Urinary bladder (tissue), 4 donors: ENCODE measurements around the gene RAB11FIP2. TPM values are rescaled to one million over a fixed set of nuclear protein-coding genes. Genes with fewer than 3 reads are reported as not detected.

ENCODE experiments used
- DNase-seq: peaks from one replicate; pipeline ENCODE4 v3.0.0-alpha.2; 2015; ENCODE audit errors: extremely low spot score
- H3K27ac ChIP-seq: one replicate; pipeline ENCODE4 v1.5.1; 2013; ENCODE audit warnings: low read depth, mild to moderate bottlenecking, moderate library complexity
- H3K36me3 ChIP-seq: one replicate; pipeline ENCODE4 v1.6.1; 2013; ENCODE audit warnings: mild to moderate bottlenecking, moderate library complexity; ENCODE audit not compliant: insufficient read depth
- H3K4me1 ChIP-seq: one replicate; pipeline ENCODE4 v1.6.1; 2013; ENCODE audit warnings: mild to moderate bottlenecking, moderate library complexity; ENCODE audit not compliant: insufficient read depth
- H3K4me3 ChIP-seq: one replicate; pipeline ENCODE4 v1.5.1; 2013; ENCODE audit warnings: low read depth, low read length
- WGBS: extraction: QIAGEN DNeasy Blood & Tissue Kit; methylation state at CpG from one replicate; pipeline ENCODE4 v1.1.7; 2013; 5-methylcytosine and 5-hydroxymethylcytosine counted together
- polyA plus RNA-seq: library from polyadenylated mRNA; stranded (reverse); fragments of 200-250 nt; gene quantifications from one replicate; pipeline ENCODE4 v1.2.3, GENCODE V29; 2013
- total RNA-seq: library from RNA; depleted of rRNA; stranded (reverse); fragments of >200 nt; gene quantifications from one replicate; pipeline ENCODE4 v1.2.3, GENCODE V29; 2014
- donor health status: healthy with polysubstance abuse.
- donor health status: healthy.

Gene RAB11FIP2
- total and polyA plus RNA-seq, 2 donors: 14.4 to 56.5 TPM

- no peak for DNase-seq
- Histone ChIP-seq H3K36me3 (no peaks in the 10 kb centered on the region), H3K4me1 (no peaks in the 10 kb centered on the region), H3K4me3 (no peak overlapping the region), H3K27ac (no peak overlapping the region)
- 88% methylated on average over 4 of the region's 4 CpGs for whole genome bisulfite sequencing
Measured at GRCh38 chr10:118026936-118027335, 19.8 kb downstream of the RAB11FIP2 start.

- H3K4me3 ChIP-seq: no peak overlapping the region
- H3K4me1 ChIP-seq: no peaks in the 10 kb centered on the region
- no peak overlapping the region for H3K27ac ChIP-seq
- DNase-seq: no peak
- H3K36me3 ChIP-seq: no peaks in the 10 kb centered on the region
- WGBS: 76% methylated on average over 3 of the region's 3 CpGs
Measured at GRCh38 chr10:118020365-118020764, 26.4 kb downstream of the RAB11FIP2 start.

GRCh38 chr10:118017850-118018249, 28.9 kb downstream of the RAB11FIP2 start:
- H3K4me1 ChIP-seq: no peaks in the 10 kb centered on the region
- 95% methylated on average over 5 of the region's 5 CpGs for WGBS
- no peak for DNase-seq

GRCh38 chr10:118017071-118017740, 29.5 kb downstream of the RAB11FIP2 start:
- no peaks in the 10 kb centered on the region for H3K4me1 ChIP-seq
- no peak for DNase-seq
- no peak overlapping the region for H3K27ac ChIP-seq
- 90% methylated on average over 12 of the region's 12 CpGs for WGBS
- H3K36me3 ChIP-seq: no peaks in the 10 kb centered on the region
- no peak overlapping the region for H3K4me3 ChIP-seq

More at GRCh38 chr10:118017850-118018249, 28.9 kb downstream of the RAB11FIP2 start:
- Histone ChIP-seq H3K4me3 (no peak overlapping the region), H3K36me3 (no peaks in the 10 kb centered on the region), H3K27ac (no peak overlapping the region)

GRCh38 chr10:118012952-118013525, 33.7 kb downstream of the RAB11FIP2 start:
- DNase-seq: no peak
- H3K36me3 ChIP-seq: no peaks in the 10 kb centered on the region
- no peaks in the 10 kb centered on the region for H3K4me1 ChIP-seq
- H3K27ac ChIP-seq: no peak overlapping the region
- no peak overlapping the region for H3K4me3 ChIP-seq

- DNase-seq: no peak
- H3K36me3 ChIP-seq: no peaks in the 10 kb centered on the region
- H3K4me3 ChIP-seq: no peak overlapping the region
Measured at GRCh38 chr10:118007773-118008172, 39.0 kb downstream of the RAB11FIP2 start.

GRCh38 chr10:118003126-118003525, 43.6 kb downstream of the RAB11FIP2 start:
- no peak overlapping the region for H3K4me3 ChIP-seq
- no peak overlapping the region for H3K27ac ChIP-seq
- no peaks in the 10 kb centered on the region for H3K36me3 ChIP-seq
- H3K4me1 ChIP-seq: no peaks in the 10 kb centered on the region
- 86% methylated on average over 1 of the region's 1 CpG for WGBS
- DNase-seq: no peak

More at GRCh38 chr10:118007773-118008172, 39.0 kb downstream of the RAB11FIP2 start:
- Histone ChIP-seq H3K27ac (no peak overlapping the region), H3K4me1 (no peaks in the 10 kb centered on the region)
- whole genome bisulfite sequencing: 74% methylated on average over 3 of the region's 3 CpGs

GRCh38 chr10:118002581-118002980, 44.2 kb downstream of the RAB11FIP2 start:
- no peak overlapping the region for H3K27ac ChIP-seq
- no peaks in the 10 kb centered on the region for H3K36me3 ChIP-seq
- WGBS: 95% methylated on average over 6 of the region's 6 CpGs
- H3K4me1 ChIP-seq: no peaks in the 10 kb centered on the region
- no peak overlapping the region for H3K4me3 ChIP-seq
- DNase-seq: no peak

GRCh38 chr10:117997673-117998072, 49.1 kb downstream of the RAB11FIP2 start:
- no peaks in the 10 kb centered on the region for H3K4me1 ChIP-seq
- H3K36me3 ChIP-seq: no peaks in the 10 kb centered on the region
- H3K4me3 ChIP-seq: no peak overlapping the region
- no peak for DNase-seq
- H3K27ac ChIP-seq: no peak overlapping the region
- 86% methylated on average over 1 of the region's 1 CpG for WGBS

GRCh38 chr10:117996709-117997108, 50.0 kb downstream of the RAB11FIP2 start:
- no peak overlapping the region for H3K4me3 ChIP-seq
- 96% methylated on average over 1 of the region's 1 CpG for WGBS
- no peak for DNase-seq
- H3K36me3 ChIP-seq: no peaks in the 10 kb centered on the region
- H3K4me1 ChIP-seq: no peaks in the 10 kb centered on the region
- H3K27ac ChIP-seq: no peak overlapping the region

GRCh38 chr10:117994771-117995170, 52.0 kb downstream of the RAB11FIP2 start:
- H3K4me3 ChIP-seq: no peak overlapping the region
- WGBS: 98% methylated on average over 2 of the region's 2 CpGs
- H3K36me3 ChIP-seq: no peaks in the 10 kb centered on the region
- DNase-seq: no peak
- H3K27ac ChIP-seq: no peak overlapping the region
- no peaks in the 10 kb centered on the region for H3K4me1 ChIP-seq

GRCh38 chr10:117993166-117993565, 53.6 kb downstream of the RAB11FIP2 start:
- Histone ChIP-seq H3K4me3 (no peak overlapping the region), H3K27ac (no peak overlapping the region), H3K4me1 (no peaks in the 10 kb centered on the region), H3K36me3 (no peaks in the 10 kb centered on the region)
- WGBS: 92% methylated on average over 4 of the region's 4 CpGs
- no peak for DNase-seq

- no peak overlapping the region for H3K4me3 ChIP-seq
- no peak for DNase-seq
- H3K4me1 ChIP-seq: no peaks in the 10 kb centered on the region
- H3K36me3 ChIP-seq: no peaks in the 10 kb centered on the region
- no peak overlapping the region for H3K27ac ChIP-seq
- WGBS: 91% methylated on average over 8 of the region's 8 CpGs
Measured at GRCh38 chr10:117991701-117992100, 55.0 kb downstream of the RAB11FIP2 start.

- Histone ChIP-seq H3K27ac (no peak overlapping the region), H3K4me3 (no peak overlapping the region), H3K36me3 (no peaks in the 10 kb centered on the region), H3K4me1 (no peaks in the 10 kb centered on the region)
- DNase-seq: no peak
- 92% methylated on average over 4 of the region's 4 CpGs for WGBS
Measured at GRCh38 chr10:117989962-117990361, 56.8 kb downstream of the RAB11FIP2 start.
